ENCODE data around the gene DDX21.

DNA sequence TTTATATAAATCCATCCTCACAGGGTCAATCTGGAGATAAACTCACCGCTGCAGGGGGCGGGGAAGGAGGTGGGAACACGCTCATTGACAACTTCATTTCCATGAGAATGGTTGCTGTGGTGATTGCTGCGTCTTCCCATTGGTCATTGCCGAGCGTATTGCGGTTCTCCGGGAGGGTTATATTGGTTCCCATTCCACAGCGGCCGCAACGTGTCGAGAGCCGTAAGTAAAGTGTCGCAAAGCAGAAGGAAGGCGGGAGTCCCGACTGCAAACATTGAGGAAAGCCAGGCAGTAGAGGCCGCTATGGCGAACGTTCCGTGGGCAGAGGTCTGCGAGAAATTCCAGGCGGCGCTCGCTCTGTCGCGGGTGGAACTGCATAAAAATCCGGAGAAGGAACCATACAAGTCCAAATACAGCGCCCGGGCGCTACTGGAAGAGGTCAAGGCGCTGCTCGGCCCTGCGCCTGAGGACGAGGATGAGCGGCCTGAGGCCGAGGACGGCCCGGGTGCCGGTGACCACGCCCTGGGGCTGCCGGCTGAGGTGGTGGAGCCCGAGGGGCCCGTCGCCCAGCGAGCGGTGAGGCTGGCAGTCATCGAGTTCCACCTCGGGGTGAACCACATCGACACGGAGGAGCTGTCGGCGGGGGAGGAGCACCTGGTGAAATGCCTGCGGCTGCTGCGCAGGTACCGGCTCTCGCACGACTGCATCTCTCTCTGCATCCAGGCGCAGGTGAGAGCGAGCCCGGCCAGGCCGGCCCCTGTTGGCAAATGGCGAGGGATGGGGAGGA, 32.8 kb downstream of the DDX21 start, which contains the start of gene KIFBP:
- TF ChIP-seq, protein P1, sequence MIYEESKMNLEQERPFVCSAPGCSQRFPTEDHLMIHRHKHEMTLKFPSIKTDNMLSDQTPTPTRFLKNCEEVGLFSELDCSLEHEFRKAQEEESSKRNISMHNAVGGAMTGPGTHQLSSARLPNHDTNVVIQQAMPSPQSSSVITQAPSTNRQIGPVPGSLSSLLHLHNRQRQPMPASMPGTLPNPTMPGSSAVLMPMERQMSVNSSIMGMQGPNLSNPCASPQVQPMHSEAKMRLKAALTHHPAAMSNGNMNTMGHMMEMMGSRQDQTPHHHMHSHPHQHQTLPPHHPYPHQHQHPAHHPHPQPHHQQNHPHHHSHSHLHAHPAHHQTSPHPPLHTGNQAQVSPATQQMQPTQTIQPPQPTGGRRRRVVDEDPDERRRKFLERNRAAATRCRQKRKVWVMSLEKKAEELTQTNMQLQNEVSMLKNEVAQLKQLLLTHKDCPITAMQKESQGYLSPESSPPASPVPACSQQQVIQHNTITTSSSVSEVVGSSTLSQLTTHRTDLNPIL (CRISPR knock-in tag; IDR thresholded peaks at IDR 0.05; ENCODE audit: low read depth): no peak
- TF ChIP-seq SNAI2 (CRISPR knock-in tag; IDR thresholded peaks at IDR 0.05) (no peak), ZFP3 (CRISPR knock-in tag; IDR thresholded peaks at IDR 0.05) (no peak), BACH2 (CRISPR knock-in tag; IDR thresholded peaks at IDR 0.05; ENCODE audit: borderline replicate concordance) (no peak), ZC3H10 (CRISPR knock-in tag; IDR thresholded peaks at IDR 0.05) (no peak), TCF4 (CRISPR knock-in tag; IDR thresholded peaks at IDR 0.05; ENCODE audit: borderline replicate concordance) (no peak), PPARA (CRISPR knock-in tag; IDR thresholded peaks at IDR 0.05; ENCODE audit: borderline replicate concordance) (no peak), ZFP30 (CRISPR knock-in tag; IDR thresholded peaks at IDR 0.05) (no peak)

Data from SK-N-SH treated with all-trans-retinoic acid at 6 μM for 48 hours (cell line).